ENCODE data around the gene EDN3.

The EDN3 gene

GRCh38 chr20:59374261-59374660 is 73.8 kb downstream of the EDN3 start:
- DNase-seq = no peak

GRCh38 chr20:59375541-59375940 is 75.1 kb downstream of the EDN3 start:
- DNase-seq = no peak

Data from 8988T (cell line).